Islet of Langerhans (tissue), 1 donor: Measurements from ENCODE around the gene TIAM2.

ENCODE experiments used
- FAIRE-seq: peaks from one replicate; lab custom pipeline; 2011; peaks lifted over from hg19 to GRCh38; lab: Jason Lieb, UNC

TIAM2 gene

GRCh38 chr6:155026022-155026705 is 31.0 kb downstream of the TIAM2 start:
- no peak for FAIRE-seq

GRCh38 chr6:155026706-155027045 is 31.6 kb downstream of the TIAM2 start:
- no peak for FAIRE-seq

- no peak for FAIRE-seq
Measured at GRCh38 chr6:155030148-155030720, 35.1 kb downstream of the TIAM2 start.

GRCh38 chr6:155031091-155031490 is 36.0 kb downstream of the TIAM2 start:
- no peak for FAIRE-seq

- no peak for FAIRE-seq
Measured at GRCh38 chr6:155033021-155033791, 38.1 kb downstream of the TIAM2 start.

GRCh38 chr6:155036907-155037306 is 41.8 kb downstream of the TIAM2 start:
- no peak for FAIRE-seq

- FAIRE-seq, result no peak
Measured at GRCh38 chr6:155038104-155038503, 43.0 kb downstream of the TIAM2 start.

- FAIRE-seq, result no peak
Measured at GRCh38 chr6:155038527-155038926, 43.4 kb downstream of the TIAM2 start.

- FAIRE-seq, result no peak
Measured at GRCh38 chr6:155039618-155040017, 44.5 kb downstream of the TIAM2 start.

GRCh38 chr6:155040154-155040553 is 45.0 kb downstream of the TIAM2 start:
- FAIRE-seq, result no peak

- no peak for FAIRE-seq
Measured at GRCh38 chr6:155040901-155041650, 46.0 kb downstream of the TIAM2 start.

GRCh38 chr6:155041741-155042279 is 46.7 kb downstream of the TIAM2 start:
- FAIRE-seq, result no peak

- no peak for FAIRE-seq
Measured at GRCh38 chr6:155042983-155043382, 47.9 kb downstream of the TIAM2 start.

- FAIRE-seq, result no peak
Measured at GRCh38 chr6:155045561-155046404, 50.7 kb downstream of the TIAM2 start.

- FAIRE-seq, result no peak
Measured at GRCh38 chr6:155047523-155047922, 52.4 kb downstream of the TIAM2 start.

- no peak for FAIRE-seq
Measured at GRCh38 chr6:155050311-155050710, 55.2 kb downstream of the TIAM2 start.

GRCh38 chr6:155054491-155055250 is 59.6 kb downstream of the TIAM2 start:
- FAIRE-seq, result no peak

- FAIRE-seq, result no peak
Measured at GRCh38 chr6:155055729-155056128, 60.6 kb downstream of the TIAM2 start.

GRCh38 chr6:155056756-155057155 is 61.6 kb downstream of the TIAM2 start:
- no peak for FAIRE-seq

- FAIRE-seq, result no peak
Measured at GRCh38 chr6:155061381-155061780, 66.3 kb downstream of the TIAM2 start.

GRCh38 chr6:155062866-155063341 is 67.8 kb downstream of the TIAM2 start:
- FAIRE-seq, result no peak
